Activated T-helper 9 cell treated with anti-CD3 and anti-CD28 coated beads, Interleukin-2, amount 50 U/mL, for 16 hours (primary cell): ENCODE measurements around the gene AFF1.

Source experiments
- DNase-seq: peaks from one replicate; pipeline ENCODE4 v3.0.0-alpha.2; 2020; ENCODE audit warnings: low read depth

The AFF1 gene

DNA sequence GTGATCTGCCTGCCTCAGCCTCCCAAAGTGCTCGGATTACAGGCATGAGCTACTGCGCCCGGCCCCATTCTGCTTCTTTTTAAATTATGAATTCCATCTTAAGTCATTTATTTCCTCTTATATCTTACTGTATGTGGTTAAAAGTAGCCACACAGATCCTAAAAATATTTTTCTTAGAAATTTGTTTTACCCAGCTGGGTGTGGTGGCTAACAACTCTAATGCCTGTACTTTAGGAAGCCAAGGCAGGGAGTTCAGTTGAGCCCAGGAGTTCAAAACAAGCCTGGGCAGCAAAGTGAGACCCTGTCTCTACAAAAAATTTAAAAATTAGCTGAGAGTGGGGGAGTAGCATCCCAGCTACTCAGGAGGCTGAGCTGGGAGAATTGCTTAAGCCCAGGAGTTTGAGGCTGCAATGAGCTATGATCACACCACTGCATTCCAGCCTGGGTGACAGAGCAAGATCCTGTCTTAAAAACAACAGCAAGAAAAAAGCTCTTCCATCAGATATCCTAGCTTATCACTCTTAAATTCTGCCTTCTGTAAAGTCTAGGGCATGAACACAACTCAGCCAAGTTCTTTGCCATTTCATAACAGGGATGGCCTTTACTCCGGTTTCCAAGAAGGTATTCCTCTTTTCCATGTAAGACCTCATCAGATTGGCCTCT is 15.1 kb upstream of the AFF1 start:
- DNase-seq, result no peak

DNA sequence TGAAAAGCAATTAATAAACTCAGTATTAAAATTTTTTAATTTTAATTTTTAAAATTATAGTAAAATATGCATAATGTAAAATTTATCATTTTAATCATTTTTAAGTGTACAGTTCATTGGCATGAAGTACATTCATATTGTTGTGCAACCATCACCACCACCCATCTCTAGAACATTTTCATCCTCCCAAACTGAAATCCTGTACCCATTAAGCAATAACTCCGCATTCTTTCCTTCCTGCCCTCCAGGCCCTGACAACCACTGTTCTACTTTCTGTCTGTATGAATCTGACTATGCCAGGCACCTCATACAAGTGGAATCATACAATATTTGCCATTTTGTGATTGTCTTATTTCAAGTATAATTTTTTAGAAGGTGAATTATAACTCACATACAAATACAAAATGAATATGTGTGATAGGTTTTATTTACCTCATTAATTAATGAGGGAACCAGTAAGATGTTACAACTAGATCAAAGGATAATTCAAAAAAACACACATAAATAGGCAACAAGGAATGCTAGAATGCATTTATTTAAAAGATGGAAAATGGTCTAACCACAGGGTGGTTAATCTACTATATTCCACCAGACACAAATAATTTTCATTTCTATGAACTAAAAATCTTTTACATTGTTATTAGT is 13.1 kb upstream of the AFF1 start:
- DNase-seq, result no peak

GRCh38 chr4:86924811-86925210 is 10.0 kb upstream of the AFF1 start:
- no peak for DNase-seq

- DNase-seq, result no peak
These were observed 8.2 kb upstream of the AFF1 start for GRCh38 chr4:86926435-86927086.

GRCh38 chr4:86927843-86928395 is 6.9 kb upstream of the AFF1 start:
- no peak for DNase-seq

- no peak for DNase-seq
These were observed 6.2 kb upstream of the AFF1 start for GRCh38 chr4:86928400-86929255.

DNA sequence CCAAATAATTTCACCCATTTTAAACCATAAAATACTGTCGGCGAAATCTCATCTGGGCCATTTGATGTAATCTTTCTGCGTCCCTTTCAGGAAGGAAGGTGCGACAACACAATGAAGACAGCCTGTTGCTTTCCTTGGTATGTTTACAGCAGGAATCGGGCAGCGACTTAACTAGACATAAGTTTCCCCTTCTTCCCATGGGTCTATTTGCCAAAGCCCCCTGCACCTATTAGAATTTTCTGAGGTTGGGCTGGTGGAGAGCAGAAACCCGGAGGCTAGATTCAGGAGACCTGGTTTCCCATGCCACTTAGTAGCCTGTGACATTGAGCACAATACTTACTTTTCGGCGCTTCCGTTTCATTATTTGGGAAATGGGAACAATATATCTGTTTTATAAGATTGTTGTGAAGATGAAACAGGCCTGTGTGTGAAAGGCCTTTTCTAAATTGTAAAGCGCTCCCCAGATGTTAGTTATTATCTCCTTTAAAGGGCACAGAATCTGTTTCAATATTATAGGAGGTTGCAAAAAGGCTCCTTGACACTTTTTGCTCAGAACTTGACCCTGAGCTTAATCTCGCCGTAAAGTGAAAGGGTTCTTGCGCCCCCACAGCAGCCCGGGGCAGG is 552 bp upstream of the AFF1 start:
- DNase-seq, result no peak

- DNase-seq, result no peak
These were observed 698 bp downstream of the AFF1 start for GRCh38 chr4:86935566-86935852.

DNA sequence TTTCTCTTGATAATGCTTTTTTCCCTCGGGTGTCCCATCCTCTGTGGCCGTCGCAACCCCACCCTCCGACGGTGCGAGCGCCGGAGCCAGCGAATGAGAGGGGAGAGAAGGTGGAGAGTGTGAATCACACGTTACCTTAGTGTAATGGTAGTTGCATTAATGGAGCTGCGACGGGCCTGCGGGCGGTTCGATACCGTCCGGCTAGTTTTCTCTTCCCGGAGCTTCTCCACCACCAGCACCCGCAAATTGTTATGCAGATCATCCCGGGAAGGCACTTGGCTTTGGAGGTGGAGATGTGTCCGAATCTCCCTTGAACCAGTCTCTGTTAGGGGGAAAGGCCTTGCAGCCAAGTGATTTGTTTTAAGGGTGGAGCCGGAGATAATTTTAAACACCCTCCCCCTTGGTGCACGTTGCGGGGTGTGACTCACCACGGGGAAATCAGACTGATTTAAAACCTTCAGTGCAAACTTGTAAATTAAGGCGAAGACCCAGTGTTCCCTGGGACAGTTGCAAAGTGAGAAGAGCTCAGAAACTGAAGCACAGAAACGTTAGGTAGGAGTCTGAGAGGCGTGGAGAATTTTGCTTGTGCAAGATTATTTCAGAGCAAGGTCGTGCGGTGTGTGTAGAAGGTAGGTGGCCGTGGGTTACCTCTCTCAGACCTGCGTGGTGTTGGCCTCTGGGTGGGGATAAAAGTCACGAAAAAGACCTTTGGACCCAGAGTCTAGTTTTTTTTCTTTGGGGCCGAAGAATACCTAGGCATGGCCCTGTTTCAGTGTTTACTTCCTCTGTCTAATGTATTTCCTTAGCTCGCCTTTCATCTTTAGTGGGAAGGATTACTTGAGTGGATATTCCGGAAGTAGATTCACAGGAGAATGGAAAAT is 1.3 kb downstream of the AFF1 start:
- DNase-seq, result peak; percentile 70

DNA sequence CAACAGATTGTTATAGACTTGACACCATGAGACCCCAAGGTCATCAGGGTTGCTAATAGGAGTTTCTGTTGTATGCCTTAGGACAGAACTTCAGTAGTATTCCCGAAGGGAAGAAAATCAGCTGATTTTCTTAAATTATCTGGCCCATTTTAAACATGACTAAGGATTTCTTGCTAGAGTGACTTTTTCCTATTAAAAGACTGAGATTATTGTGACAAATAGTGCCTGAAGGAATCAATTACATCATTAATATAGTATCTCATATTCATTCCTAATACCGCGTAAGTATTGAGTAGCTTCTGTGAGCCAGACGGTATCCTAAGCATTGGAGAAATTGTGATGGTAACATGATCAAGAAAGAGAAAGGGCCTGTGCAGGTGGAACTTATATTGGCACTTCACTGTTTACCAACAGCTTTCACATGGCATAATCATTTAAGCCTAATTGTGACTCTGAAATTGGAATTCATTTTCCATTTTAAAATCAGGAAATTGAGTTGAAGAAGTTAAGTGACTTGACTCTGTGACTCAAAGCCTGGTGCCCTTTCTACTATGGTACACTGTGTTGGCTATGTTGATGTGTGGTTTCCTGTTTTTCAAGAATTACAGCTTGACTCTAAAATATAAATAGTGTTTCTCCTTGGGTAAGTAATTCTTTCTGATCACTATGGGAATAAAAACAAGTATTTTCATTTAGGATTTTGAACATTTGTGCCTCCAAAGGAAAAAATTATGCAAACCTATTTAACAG is 4.1 kb downstream of the AFF1 start:
- DNase-seq, result no peak

DNA sequence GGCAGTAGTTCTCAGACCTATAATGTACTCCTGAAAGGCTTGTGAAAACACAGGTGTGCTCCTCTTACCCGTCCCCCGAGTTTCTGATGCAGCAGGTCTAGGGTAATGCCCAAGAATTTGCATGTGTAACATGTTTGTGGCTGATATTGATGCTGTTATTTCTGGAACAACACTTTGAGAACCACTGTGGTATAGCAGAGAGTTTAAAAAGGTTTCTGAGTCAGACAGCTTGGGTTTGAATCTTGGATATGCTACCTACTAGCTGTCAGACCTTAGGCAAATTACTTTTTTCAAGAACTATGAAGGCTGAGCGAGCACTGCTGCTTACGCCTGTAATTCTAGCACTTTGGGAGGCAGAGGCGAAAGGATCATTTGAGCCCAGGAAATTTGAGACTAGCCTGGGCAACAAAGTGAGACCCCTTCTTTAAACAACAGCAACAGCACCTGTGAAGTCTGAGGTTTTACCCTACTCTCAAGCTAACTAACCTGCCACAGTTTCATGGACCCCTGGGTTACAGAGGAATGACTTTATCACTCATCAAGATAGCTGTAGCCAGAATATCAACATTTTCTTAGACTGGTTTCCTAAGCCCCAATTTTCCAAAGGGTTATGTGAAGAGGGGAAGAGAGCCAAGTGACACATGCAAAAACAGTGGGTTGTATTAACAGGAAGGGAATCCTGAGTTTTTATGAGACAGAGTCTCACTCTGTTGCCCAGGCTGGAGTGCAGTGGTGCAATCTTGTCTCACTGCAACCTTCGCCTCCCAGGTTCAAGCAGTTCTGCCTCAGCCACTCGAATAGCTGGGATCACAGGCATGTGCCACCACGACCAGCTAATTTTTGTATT is 5.1 kb downstream of the AFF1 start:
- DNase-seq, result no peak

DNA sequence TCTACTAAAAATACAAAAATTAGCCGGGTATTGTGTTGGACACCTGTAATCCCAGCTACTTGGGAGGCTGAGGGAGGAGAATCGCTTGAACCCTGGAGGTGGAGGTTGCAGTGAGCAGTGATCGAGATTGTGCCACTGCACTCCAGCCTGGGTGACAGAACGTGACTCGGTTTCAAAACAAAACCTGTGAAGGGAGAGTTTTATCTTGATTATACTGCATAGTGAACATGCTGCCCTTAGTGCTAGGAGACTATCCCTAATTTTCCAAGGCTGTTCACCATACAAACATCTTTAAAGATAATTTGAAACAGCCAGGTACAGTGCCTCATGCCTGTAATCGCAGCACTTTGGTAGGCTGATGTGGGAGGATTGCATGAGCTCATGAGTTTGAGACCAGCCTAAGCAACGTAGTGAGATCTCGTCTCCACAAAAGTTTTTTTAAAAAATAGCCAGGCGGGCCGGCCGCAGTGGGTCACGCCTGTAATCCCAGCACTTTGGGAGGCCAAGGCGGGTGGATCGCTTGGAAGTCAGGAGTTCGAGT is 6.2 kb downstream of the AFF1 start:
- no peak for DNase-seq

DNA sequence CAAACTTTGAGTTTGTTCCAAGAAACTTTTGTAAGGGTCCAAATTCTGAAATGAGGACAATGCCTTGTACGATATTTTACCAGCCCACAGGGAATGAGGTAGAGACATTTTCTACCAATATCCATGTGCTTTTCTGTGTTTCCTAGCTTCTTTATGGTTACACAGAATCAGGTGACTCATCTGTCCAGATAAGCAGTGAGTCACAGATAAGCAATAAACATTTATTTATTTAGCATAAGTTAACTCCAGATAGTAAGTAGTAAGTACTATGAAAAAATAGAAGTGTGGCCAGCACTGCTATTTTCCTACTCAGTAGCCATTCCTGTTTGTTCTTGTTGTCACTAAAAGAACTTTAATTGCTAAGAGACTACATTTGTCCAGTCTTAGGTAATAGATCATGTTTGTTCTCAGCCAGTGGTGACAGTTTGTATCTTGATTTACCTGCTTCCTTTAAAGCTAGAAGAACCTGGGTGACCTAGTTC is 7.4 kb downstream of the AFF1 start:
- no peak for DNase-seq

DNA sequence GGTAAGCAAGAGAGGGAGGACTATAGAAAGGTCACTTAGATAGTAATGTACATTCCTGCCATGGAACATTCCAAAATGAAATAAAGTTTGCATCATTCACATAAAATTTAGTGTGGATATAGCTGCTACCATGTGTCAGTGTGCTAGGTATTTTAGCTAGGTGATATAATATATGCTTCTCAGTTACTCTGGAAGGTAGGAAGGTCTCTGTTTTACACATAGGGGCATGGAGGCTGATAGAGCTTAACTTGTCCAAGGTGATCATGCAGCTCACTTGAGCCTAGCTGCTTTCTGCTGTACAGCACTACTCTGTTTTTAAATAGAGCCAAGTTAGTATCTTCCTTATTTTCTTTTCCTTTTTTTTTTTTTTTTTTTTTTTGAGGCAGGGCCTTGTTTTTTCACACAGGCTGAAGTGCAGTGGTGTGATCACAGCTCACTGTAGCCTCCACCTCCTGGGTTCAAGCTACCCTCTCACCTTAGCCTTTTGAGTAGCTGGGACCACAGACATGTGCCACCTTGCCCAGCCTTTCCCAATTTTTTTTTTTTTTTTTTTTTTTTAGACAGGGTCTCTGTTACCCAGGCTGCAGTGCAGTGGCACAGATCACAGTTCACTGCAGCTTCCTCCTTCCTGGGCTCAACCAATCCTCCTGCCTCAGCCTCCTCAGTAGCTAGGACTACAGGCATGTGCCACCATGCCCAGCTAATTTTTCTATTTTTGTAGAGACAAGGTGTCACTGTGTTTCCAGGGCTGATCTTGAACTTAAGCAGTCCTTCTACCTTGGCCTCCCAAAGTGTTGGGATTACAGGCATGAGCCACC is 10.4 kb downstream of the AFF1 start:
- no peak for DNase-seq

DNA sequence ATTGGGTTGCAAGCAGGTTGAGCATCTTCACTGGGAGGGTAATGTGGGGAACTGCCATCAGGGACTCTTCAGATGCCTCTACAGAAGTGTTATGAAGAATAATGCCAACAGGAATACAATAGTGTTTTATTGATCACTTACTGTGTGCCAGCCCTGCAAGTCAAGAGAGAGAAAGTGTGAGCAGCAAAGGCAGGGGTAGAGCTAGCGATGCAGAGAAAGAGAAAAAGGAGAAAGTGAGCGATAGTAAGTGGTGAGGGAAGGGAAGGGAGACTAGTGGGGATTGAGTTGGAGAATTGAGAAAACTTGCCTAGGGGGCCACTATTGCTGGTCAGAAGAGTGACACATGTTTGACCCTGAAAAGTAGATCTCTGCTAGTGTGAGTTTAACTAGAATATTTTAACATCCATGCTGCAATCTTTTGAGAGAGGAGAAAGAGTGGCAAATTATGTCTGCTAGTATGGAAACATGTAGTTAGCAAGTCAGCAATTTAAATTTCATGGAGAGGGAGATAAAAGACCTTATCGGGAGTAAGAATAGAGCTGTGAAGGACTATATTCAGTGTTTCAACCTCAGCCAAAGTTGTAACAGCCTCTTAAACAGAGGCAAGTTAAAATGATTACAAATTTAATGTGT is 12.2 kb downstream of the AFF1 start:
- DNase-seq, result no peak

DNA sequence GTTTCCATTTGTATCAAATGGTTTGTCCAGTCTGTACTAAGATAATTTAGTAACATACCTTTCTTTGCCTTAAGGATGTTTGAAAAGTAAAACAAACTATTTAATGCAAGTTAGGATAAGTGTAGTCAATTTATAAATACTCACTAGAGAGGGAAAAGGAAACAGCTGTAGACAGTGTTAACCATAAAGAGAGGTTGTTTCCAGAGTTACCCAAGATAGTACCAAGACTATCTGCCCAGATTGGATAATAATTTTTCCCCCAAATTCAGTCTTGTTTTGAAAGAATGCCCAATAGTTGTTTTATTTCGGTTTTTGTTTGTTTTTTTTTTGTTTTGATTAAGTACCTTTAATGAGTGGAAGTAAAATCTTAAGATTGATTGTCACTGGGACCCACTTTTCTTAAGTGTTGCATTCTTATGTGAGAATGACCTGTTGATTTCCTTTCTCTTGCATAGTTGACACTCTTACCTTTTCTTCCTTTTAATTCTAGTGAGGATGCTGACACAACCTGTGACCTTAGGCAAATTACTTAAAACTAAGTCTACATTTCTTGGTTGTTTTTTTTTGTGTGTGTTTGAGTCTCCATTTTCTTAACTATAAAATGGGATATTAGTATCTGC is 12.8 kb downstream of the AFF1 start:
- DNase-seq, result no peak

DNA sequence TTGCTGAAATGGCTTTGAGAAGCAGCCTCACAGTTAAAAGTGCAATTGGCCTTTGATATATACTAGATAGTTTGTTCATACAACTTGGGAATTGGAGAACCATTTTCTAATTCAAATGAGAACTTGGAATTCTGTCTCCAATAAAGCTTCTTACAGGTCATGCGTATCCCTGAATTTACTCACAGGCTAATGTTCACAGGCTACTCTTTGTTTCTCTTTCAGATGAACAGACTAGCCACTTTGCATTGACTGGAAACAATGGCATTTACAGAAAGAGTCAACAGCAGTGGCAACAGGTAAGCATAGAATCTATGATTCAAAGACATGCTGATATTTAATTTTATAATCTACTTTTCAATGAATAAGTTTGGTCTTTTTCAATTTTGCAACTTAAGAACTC is 13.5 kb downstream of the AFF1 start:
- DNase-seq, result no peak
